ENCODE measurements around the gene MAST1.
"Not testable (repeated sequence)": the region's sequence is repeated elsewhere in the genome, so short reads cannot be mapped to it uniquely, and the experiment has no call there.

Gene MAST1

GRCh38 chr19:12912571-12912970 lies 74.3 kb downstream of the MAST1 start:
- TF ChIP-seq POLR2A (IDR thresholded peaks at IDR 0.05; ENCODE audit: low read length) = no peak
- DNase-seq = no peak

GRCh38 chr19:12913011-12913561 lies 74.8 kb downstream of the MAST1 start:
- TF ChIP-seq POLR2A (IDR thresholded peaks at IDR 0.05; ENCODE audit: low read length) (no peak), GATA1 (IDR thresholded peaks at IDR 0.05; ENCODE audit: low read depth, low read length) (no peak)
- DNase-seq = no peak

DNA sequence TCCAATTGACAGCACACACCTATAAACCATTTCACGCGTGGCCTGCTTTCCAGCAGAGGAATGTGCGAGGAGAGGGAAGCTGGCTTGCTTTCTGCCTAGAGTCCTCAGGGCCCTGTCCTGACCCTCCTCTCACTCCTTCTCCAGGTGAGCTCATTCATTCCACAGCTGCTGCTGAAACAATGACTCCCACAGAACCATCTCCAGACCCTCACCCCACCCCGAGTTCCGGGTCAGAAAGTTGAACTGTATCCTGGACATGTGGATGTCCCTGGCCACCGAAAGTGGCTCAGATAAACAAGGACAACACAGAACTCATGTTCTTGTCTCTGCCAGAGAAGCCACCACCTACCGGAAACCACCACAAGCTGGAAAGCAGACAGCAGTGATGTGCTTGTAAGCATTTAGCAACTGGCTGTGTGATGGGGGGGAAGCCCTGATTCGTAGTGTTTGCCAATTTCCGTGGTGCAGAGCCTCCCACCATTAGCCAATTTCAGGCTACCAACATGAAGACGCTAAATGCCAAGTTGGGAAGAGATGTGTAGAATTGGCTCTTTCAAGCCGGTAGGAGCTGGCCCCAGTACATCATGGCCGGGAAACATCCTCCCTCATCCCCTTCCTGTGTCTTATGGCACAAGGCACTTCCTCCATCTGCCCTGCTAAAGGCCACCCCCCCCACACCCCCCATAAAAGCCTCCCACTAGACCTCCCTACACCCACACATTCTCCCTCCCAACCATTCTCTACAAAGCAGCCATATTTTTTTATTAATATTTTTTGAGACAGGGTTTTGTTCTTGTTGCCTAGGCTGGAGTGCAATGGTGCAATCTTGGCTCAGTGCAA lies 75.8 kb downstream of the MAST1 start:
- no peak for TF ChIP-seq GATA1 (IDR thresholded peaks at IDR 0.05; ENCODE audit: low read depth, low read length)
- no peak for TF ChIP-seq POLR2A (IDR thresholded peaks at IDR 0.05; ENCODE audit: low read length)
- no peak for DNase-seq

DNA sequence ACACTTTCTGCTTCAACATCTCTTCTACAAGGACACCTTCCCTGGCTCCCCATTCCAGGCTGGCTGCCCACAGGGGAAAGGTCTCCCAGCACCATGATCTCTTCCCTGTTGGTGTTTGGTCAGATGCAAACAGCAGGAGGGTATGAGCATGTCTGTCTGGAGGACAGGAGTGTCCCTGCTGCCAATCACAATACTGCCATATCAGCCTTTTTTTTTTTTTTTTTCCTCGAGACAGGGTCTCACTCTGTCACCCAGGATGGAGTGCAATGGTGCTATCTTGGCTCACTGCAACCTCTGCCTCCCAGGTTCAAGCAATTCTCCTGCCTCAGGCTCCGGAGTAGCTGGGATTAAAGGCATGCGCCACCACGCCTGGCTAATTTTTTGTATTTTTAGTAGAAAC lies 77.5 kb downstream of the MAST1 start:
- not testable (repeated sequence) for DNase-seq

- DNase-seq = no peak
- TF ChIP-seq POLR2A (IDR thresholded peaks at IDR 0.05; ENCODE audit: low read length) = no peak
- TF ChIP-seq GATA1 (IDR thresholded peaks at IDR 0.05; ENCODE audit: low read depth, low read length) = no peak
Observed at GRCh38 chr19:12918253-12918652, 79.9 kb downstream of the MAST1 start.

DNA sequence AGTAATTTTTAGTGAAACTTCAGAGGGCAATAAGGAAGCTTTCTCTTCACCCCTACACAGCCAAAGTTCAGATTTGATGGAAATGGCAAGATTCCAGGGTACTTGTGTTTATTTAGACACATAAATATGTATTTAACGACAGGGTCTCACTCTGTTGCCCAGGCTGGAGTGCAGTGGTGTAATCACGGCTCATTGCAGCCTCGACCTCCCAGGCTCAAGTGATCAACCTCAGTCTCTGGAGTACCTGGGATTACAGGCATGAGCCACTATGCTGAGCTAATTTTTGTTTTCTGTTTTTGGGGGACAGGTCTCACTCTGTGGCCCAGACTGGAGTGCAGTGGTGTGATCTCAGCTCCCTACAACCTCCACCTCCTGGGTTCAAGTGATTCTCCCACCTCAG lies 82.7 kb downstream of the MAST1 start:
- TF ChIP-seq POLR2A (IDR thresholded peaks at IDR 0.05; ENCODE audit: low read length) (no peak), GATA1 (IDR thresholded peaks at IDR 0.05; ENCODE audit: low read depth, low read length) (no peak)
- DNase-seq = no peak

- DNase-seq = no peak
- TF ChIP-seq GATA1 (IDR thresholded peaks at IDR 0.05; ENCODE audit: low read depth, low read length) (no peak), POLR2A (IDR thresholded peaks at IDR 0.05; ENCODE audit: low read length) (no peak)
Observed at GRCh38 chr19:12922959-12923358, 84.6 kb downstream of the MAST1 start.

Measured in erythroblast (primary cell).